Suprapubic skin (tissue), 4 donors: Measurements from ENCODE around the gene DIPK1B. TPM values are rescaled to one million over a fixed set of nuclear protein-coding genes. Genes with fewer than 3 reads are reported as not detected.
A peak's percentile ranks its signal among the peaks of the same experiment; 100 is the strongest.

ENCODE experiments used
- DNase-seq, 2 donors: peaks; one replicate each; pipeline ENCODE4 v3.0.0-alpha.2; 2019; ENCODE audit warnings: low spot score in 2 of 2
- H3K27ac ChIP-seq: fragments of 200-600 bp; sonication (generic); one replicate; pipeline ENCODE4 v1.5.1; 2019
- H3K27me3 ChIP-seq: fragments of 200-600 bp; sonication (generic); one replicate; pipeline ENCODE4 v1.5.1; 2019
- H3K36me3 ChIP-seq: fragments of 200-600 bp; sonication (generic); one replicate; pipeline ENCODE4 v1.5.1; 2019
- H3K4me1 ChIP-seq: fragments of 200-600 bp; sonication (generic); one replicate; pipeline ENCODE4 v1.5.1; 2019
- H3K4me3 ChIP-seq: fragments of 200-600 bp; sonication (generic); one replicate; pipeline ENCODE4 v1.5.1; 2019; ENCODE audit warnings: mild to moderate bottlenecking
- H3K9me3 ChIP-seq: fragments of 200-600 bp; sonication (generic); one replicate; pipeline ENCODE4 v1.5.1; 2019
- CTCF ChIP-seq, 2 donors: fragments of 200-600 bp in 1 of 2; fragments of 450-650 bp in 1 of 2; sonication (generic) in 1 of 2; IDR thresholded peaks; one replicate each; pipeline ENCODE4 v1.5.1; 2016 to 2019; ENCODE audit warnings: antibody characterized with exemption in 2 of 2, mild to moderate bottlenecking in 1 of 2, moderate library complexity in 1 of 2
- EP300 ChIP-seq: sonication (generic); formaldehyde crosslinking; IDR thresholded peaks from one replicate; pipeline ENCODE4 v1.6.1; 2017; ENCODE audit warnings: antibody characterized with exemption
- POLR2A ChIP-seq, 2 donors: fragments of 450-650 bp; IDR thresholded peaks; one replicate each; pipeline ENCODE4 v1.6.1; 2017; ENCODE audit warnings: antibody characterized with exemption in 2 of 2, mild to moderate bottlenecking in 2 of 2, moderate library complexity in 2 of 2
- POLR2AphosphoS5 ChIP-seq, 3 donors: sonication (generic); formaldehyde crosslinking; IDR thresholded peaks; one replicate each; pipeline ENCODE4 v1.6.1; 2017; ENCODE audit warnings: antibody characterized with exemption in 3 of 3
- WGBS: methylation state at CpG from one replicate; pipeline ENCODE4 v1.1.5; 2018; 5-methylcytosine and 5-hydroxymethylcytosine counted together
- total RNA-seq, 4 donors: library from RNA; depleted of rRNA; stranded (reverse); fragments of >200 nt; gene quantifications; one replicate each; pipeline ENCODE4 v1.1.0, GENCODE V29; 2016

Gene DIPK1B
- total RNA-seq, 4 donors from 2014 or later = 3.8 to 13.1 (median 6.3) TPM

DNA sequence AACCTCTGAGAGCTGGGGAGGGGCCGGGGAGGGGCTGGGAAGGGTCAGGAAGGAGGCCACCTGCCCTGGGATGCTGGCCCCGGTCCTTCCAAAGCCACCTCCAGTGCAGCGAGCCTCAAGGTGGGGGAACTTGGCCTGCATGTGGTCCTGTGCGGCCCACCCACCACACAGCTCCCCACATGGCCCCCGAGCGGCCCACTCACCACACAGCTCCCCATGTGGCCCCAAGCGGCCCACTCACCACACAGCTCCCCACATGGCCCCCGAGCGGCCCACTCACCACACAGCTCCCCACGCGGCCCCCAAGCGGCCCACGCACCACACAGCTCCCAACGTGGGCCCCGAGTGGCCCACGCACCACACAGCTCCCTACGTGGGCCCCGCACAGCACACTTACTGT, 32.4 kb downstream of the DIPK1B start:
- no peak overlapping the region for H3K27ac ChIP-seq
- peaks cover 52% of the 10 kb centered on the region for H3K27me3 ChIP-seq
- TF ChIP-seq POLR2A (IDR thresholded peaks at IDR 0.05) = no peak
- no peak for TF ChIP-seq EP300
- TF ChIP-seq POLR2AphosphoS5 (IDR thresholded peaks at IDR 0.05) = no peak
- no peak for TF ChIP-seq CTCF (IDR thresholded peaks at IDR 0.05)
- H3K36me3 ChIP-seq = no peaks in the 10 kb centered on the region
- WGBS = 65% methylated on average over 8 of the region's 18 CpGs
- H3K4me3 ChIP-seq = peak overlapping the region; percentile 28
- H3K9me3 ChIP-seq = no peaks in the 10 kb centered on the region
- no peak for DNase-seq
- peaks cover 34% of the 10 kb centered on the region for H3K4me1 ChIP-seq

- TF ChIP-seq EP300 = no peak
- TF ChIP-seq CTCF (IDR thresholded peaks at IDR 0.05) = no peak
- no peak for TF ChIP-seq POLR2AphosphoS5 (IDR thresholded peaks at IDR 0.05)
- no peak for TF ChIP-seq POLR2A (IDR thresholded peaks at IDR 0.05)
- WGBS = 75% methylated on average over 9 of the region's 23 CpGs
- Histone ChIP-seq H3K4me3 (peak overlapping the region; percentile 28), H3K9me3 (no peaks in the 10 kb centered on the region), H3K36me3 (no peaks in the 10 kb centered on the region), H3K27ac (no peak overlapping the region), H3K27me3 (peaks cover 44% of the 10 kb centered on the region), H3K4me1 (peaks cover 34% of the 10 kb centered on the region)
- no peak for DNase-seq
Measured at GRCh38 chr9:136745389-136746154, 33.2 kb downstream of the DIPK1B start.

DNA sequence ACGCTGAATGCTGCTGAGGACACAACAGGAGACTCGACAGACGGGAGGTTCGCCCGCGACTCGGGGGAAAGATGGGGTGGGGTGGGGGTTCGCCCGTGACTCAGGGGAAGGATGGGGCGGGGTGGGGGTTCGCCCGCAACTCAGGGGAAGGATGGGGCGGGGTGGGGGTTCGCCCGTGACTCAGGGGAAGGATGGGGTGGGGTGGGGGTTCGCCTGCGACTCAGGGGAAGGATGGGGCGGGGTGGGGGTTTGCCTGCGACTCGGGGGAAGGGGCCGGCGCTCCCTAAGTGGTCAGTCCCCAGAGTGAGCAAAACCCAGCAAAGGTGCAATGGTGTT, 33.8 kb downstream of the DIPK1B start:
- H3K9me3 ChIP-seq = no peaks in the 10 kb centered on the region
- no peak overlapping the region for H3K27ac ChIP-seq
- H3K4me3 ChIP-seq = peak overlapping the region; percentile 28
- DNase-seq = no peak
- H3K36me3 ChIP-seq = no peaks in the 10 kb centered on the region
- 65% methylated on average over 20 of the region's 22 CpGs for WGBS
- peaks cover 38% of the 10 kb centered on the region for H3K27me3 ChIP-seq
- peaks cover 29% of the 10 kb centered on the region for H3K4me1 ChIP-seq
- TF ChIP-seq POLR2AphosphoS5 (IDR thresholded peaks at IDR 0.05) (no peak), EP300 (no peak), POLR2A (IDR thresholded peaks at IDR 0.05) (no peak), CTCF (IDR thresholded peaks at IDR 0.05) (no peak)

DNA sequence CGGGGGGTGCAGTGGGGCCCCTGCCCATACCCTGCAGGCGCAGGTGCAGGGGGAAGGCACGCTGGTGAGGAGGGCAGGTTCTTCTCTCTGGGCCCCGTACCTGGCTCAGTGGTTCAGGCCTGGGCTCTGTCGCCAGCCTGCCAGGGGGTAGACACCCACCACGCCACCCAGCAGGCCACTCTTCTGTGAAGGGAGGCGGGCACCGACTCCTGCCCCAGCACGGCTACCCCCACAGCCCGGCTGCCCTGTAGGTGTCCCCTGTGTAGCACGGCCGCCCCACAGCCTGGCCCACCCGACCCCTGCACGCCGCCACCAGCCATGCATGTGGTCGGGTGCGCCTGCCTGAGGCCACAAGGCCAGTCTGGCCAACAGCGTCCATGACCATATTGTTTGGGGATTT, 34.2 kb downstream of the DIPK1B start:
- H3K27ac ChIP-seq = no peak overlapping the region
- TF ChIP-seq POLR2A (IDR thresholded peaks at IDR 0.05) (no peak), POLR2AphosphoS5 (IDR thresholded peaks at IDR 0.05) (no peak)

DNA sequence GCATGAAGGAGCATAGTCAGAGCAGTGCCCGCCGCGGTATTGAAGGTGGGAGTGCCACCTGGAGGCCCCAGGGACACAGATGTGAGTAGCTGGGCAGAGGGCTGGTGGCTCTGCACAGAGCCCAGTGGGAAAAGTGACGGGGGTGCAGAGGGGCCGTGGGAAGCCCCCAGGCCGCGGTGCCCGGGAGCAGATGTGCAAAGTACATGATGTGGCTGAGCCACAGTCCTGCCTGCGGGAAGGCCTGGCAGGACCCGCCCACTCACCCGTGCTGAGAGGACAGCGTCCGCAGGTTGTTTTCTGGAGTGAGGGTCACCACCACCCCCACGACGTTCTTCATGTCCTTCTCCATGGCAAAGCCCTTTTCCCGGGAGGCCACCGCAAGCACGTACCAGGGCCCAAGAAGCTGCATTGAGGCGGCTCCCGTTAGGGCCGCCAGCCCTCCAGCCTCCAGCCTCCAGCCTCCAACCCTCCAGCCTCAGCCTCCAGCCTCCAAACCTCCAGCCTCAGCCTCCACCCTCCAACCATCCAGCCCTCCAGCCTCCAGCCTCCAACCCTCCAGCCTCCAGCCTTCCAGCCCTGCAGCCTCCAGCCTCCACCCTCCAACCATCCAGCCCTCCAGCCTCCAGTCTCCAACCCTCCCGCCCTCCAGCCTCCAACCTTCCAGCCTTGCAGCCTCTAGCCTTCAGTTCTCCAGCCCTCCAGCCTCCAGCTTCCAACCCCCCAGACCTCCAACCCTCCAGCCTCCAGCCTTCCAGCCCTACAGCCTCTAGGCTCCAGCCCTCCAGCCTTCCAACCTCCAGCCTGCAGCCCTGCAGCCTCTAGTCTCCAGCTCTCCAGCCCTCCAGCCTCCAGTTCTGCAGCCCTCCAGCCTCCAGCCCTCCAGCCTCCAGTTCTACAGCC, 35.0 kb downstream of the DIPK1B start:
- Histone ChIP-seq H3K4me3 (no peak overlapping the region), H3K9me3 (no peaks in the 10 kb centered on the region), H3K27me3 (peaks cover 26% of the 10 kb centered on the region), H3K4me1 (peaks cover 16% of the 10 kb centered on the region), H3K36me3 (no peaks in the 10 kb centered on the region), H3K27ac (no peak overlapping the region)
- TF ChIP-seq POLR2AphosphoS5 (IDR thresholded peaks at IDR 0.05) = no peak
- TF ChIP-seq CTCF (IDR thresholded peaks at IDR 0.05) = no peak
- TF ChIP-seq EP300 = no peak
- no peak for TF ChIP-seq POLR2A (IDR thresholded peaks at IDR 0.05)
- DNase-seq = no peak
- WGBS = 87% methylated on average over 20 of the region's 22 CpGs

More for the DNA sequence above, 34.2 kb downstream of the DIPK1B start:
- Histone ChIP-seq H3K27me3 (peaks cover 33% of the 10 kb centered on the region), H3K4me1 (peaks cover 24% of the 10 kb centered on the region), H3K36me3 (no peaks in the 10 kb centered on the region), H3K9me3 (no peaks in the 10 kb centered on the region), H3K4me3 (no peak overlapping the region)
- DNase-seq = no peak
- WGBS = 89% methylated on average over 13 of the region's 18 CpGs
